ENCODE measurements around the gene LRRC4C. TPM values are rescaled to one million over a fixed set of nuclear protein-coding genes. Genes with fewer than 3 reads are reported as not detected.
"Not testable (repeated sequence)": the region's sequence is repeated elsewhere in the genome, so short reads cannot be mapped to it uniquely, and the experiment has no call there.

The LRRC4C gene
- total RNA-seq, 1 donor from 2014 or later, result not detected

DNA sequence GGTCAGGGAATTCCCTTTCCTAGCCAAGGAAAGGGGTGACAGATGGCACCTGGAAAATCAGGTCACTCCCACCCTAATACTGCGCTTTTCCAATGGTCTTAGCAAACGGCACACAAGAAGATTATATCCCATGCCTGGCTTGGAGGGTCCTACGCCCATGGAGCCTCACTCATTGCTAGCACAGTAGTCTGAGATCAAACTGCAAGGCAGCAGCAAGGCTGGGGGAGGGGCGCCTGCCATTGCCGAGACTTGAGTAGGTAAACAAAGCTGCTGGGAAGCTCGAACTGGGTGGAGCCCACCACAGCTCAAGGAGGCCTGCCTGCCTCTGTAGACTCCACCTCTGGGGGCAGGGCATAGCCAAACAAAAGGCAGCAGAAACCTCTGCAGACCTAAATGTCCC is 548.7 kb downstream of the LRRC4C start:
- DNase-seq (ENCODE audit: extremely low read depth, low read depth, low spot score), result not testable (repeated sequence)

DNA sequence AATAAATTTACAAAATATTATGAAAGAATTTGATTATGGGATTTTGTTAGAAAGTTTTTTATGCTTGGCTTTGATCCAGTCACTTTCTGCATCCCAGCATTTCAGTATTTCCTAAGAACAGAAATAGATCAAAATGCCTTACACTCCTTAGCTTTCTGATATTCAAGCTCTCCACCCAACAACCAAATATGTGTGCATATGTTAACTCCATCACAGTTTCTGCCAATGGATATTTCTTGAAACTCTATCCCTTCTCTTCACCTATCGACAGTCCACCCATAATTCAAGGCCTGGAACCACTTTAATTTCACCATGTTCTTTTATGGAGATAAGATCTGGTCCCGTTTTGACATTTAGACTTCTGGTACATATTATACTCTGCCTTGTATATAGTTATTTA is 565.0 kb downstream of the LRRC4C start:
- DNase-seq (ENCODE audit: extremely low read depth, low read depth, low spot score), result no peak

GRCh38 chr11:40885250-40885954 is 574.0 kb downstream of the LRRC4C start:
- no peak for DNase-seq (ENCODE audit: extremely low read depth, low read depth, low spot score)

DNA sequence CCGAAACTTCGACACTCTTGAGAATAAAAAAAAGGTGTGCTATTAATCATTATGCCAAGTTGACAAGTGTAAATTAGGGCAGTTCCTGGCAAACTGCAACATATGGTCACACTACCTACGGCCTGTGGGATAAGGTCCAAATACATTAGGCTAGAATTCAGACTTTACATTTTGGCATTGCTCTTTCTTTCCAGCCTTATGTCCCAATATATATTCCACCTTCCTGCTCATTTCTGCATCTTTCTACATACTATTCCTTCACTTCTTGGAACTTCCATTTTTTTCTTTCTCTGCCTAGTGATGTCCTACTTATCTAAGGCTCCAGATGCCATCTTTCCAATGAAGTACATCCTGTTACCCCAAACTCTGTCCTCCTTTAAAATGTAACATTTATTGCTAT is 577.2 kb downstream of the LRRC4C start:
- DNase-seq (ENCODE audit: extremely low read depth, low read depth, low spot score), result no peak

GRCh38 chr11:40879911-40880310 is 579.5 kb downstream of the LRRC4C start:
- no peak for DNase-seq (ENCODE audit: extremely low read depth, low read depth, low spot score)

- no peak for DNase-seq (ENCODE audit: extremely low read depth, low read depth, low spot score)
Measured at GRCh38 chr11:40877981-40878380, 581.5 kb downstream of the LRRC4C start.

DNA sequence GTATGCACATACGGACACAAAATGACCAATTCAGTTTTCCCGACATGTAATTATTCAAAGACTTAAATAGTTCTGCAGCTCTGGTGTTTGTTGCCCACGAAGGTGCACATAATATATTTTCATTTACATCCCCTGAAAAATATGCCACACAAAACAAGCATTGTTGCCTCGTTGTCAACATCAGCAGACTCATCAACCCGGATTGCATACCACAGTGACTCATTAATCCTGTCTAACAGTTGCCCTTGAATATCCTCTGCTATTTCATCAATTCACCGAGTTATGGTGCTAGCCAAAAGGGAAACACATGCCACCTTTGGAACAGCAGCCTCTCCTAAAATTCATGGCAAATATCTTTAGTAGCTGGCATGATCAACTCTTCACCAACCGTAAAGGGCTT is 582.2 kb downstream of the LRRC4C start:
- DNase-seq (ENCODE audit: extremely low read depth, low read depth, low spot score), result no peak

DNA sequence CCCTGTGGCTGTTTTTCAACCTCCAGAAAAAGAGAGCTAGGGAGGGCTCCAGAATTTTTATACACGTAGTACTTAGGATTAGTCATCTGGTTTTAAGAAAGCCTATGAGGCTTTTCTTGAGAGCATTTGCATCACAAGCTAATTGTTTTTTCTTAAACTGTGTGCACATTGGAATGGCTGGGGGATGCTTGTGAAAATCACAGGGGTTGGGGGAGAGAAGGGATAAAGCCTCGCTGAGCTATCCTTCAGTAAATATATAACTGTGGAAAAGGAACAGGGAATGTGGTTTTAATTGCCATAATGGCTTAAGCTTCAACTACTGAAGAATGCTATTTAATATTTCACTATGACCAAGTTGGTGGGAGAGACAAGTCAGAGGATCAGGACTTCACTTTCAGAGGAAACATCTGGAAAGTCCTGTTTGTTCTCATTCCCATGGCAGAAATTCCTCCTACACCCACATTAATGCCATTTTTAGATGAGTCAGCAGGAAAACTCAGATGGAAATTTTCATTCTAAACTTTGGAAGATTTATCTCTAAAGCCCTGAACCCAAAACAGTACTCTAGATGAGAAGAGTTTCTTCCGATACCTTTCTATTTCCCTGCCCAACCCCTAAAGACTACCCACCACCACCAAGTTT is 591.3 kb downstream of the LRRC4C start:
- no peak for DNase-seq (ENCODE audit: extremely low read depth, low read depth, low spot score)

DNA sequence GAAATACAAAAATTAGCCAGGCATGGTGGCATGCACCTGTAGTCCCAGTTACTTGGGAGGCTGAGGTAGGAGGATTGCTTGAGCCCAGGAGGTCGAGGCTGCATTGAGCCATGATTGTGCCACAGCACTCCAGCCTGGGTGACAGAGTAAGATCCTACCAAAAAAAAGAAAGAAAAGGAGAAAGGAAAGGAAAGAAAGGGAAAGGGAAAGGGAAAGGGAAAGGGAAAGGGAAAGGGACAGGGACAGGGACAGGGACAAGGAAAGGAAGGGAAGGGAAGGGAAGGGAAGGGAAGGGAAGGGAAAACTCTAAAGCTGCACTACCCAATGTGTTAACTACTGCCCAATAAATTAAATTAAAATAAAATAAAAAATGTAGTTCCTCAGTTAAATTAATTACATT is 601.7 kb downstream of the LRRC4C start:
- not testable (repeated sequence) for DNase-seq (ENCODE audit: extremely low read depth, low read depth, low spot score)

- DNase-seq (ENCODE audit: extremely low read depth, low read depth, low spot score), result no peak
Measured at GRCh38 chr11:40842750-40843339, 616.6 kb downstream of the LRRC4C start.

GRCh38 chr11:40841231-40841630 is 618.2 kb downstream of the LRRC4C start:
- no peak for DNase-seq (ENCODE audit: extremely low read depth, low read depth, low spot score)

DNA sequence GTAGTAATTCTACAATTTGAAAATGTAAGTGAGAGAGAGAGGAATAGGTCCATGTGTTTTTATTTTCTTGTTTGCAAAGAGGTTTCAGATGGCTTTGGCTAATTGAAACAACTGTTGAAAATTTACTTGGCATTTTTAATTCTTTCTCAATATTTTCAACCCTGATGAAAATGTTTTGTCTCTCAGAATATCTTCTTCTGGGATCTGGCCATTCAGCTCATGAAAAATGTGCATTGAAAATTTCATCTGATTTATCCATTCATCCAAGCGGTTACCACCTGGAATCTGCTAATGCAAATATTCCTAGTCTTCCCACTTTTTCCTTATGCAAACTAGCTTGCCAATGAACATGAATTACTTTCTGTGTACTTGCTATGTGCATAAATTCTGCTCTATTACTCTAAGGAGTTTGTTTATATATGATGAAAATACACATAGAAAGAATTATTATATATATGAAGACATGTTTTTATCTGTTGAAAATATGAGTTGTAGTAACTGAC is 621.2 kb downstream of the LRRC4C start:
- no peak for DNase-seq (ENCODE audit: extremely low read depth, low read depth, low spot score)

DNA sequence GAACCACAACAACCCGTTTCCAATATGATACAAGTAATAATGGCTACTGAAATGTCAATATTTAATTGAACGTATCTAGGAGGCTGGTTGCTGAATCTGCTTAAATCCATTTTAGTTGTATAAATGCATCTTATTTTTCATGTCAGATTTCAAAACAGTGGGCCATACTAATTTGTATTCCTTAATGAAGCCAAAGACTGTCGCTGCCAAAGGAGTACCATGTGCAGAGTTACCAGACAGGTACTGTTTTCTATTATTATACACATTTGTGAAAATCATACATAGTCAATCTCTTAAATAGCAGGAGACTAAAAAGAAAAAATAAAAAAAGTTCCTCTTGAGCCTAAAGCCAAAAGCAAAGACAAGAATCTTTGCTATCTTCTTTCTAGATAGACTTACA is 632.3 kb downstream of the LRRC4C start:
- no peak for DNase-seq (ENCODE audit: extremely low read depth, low read depth, low spot score)

DNA sequence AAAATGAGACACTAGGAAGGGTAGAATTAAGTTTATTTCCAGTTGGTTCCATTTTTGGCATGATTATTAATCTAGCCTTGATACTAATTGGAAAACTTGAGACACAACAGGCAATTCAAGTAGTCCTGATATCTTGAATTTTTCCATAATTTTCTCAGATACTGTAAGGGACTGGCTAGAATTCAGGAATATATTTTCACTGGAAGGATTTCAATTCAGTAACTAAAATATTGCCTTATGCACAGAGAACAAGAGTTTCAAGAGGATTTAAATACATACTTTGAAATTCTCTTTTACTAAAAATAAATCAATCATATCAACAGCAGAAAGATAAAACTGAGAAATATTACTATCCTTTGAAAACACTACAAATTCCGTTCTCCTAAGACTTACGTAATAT is 632.9 kb downstream of the LRRC4C start:
- no peak for DNase-seq (ENCODE audit: extremely low read depth, low read depth, low spot score)

DNA sequence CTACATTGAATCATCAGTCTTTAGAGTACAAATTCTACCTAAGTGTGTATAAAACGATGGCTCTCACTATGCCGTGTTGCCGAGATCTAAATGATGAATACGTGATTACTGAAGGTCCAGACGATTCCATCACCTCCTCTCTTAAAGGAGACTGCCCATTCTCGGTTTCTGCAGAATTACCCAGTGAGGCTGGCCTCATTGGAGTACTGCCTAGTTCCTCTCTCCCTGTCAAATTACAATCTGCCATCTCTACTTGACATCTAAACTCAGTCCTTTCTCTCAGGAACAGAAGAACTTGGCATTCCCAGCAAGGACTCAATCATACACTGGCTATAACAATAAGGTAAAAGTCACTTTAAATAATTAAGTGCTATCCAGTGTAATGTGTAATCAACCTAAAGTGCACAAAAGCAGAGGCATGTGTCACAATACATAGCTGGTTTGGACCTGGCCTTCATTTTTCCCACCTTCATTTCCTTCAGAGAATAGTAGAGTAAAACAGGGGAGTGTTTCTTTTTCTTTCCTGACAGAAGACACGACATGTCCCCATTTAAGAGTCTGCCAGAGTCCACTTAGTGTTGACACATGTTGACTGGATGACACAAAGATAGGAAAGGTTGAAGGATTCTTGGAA is 634.1 kb downstream of the LRRC4C start:
- DNase-seq (ENCODE audit: extremely low read depth, low read depth, low spot score), result no peak

- no peak for DNase-seq (ENCODE audit: extremely low read depth, low read depth, low spot score)
Measured at GRCh38 chr11:40819230-40819629, 640.2 kb downstream of the LRRC4C start.

DNA sequence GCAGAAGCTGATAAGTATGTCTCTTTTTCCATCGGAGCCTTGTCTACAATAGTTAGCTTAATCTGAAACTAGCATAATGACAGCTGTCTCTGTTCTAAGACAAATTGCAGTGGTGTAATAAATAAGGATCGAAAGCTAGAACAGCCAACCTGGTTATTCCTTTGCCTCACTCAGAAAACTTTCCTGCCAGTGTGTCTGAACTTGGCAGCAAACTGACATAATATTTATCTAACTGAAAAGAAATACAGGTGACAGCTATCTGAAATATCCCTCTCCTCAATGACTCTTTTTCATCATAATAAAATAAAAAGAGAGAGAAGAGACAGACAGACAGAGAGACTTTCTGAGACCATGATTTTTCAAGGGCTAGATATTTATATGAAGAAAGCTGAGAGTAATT is 642.5 kb downstream of the LRRC4C start:
- DNase-seq (ENCODE audit: extremely low read depth, low read depth, low spot score), result no peak

DNA sequence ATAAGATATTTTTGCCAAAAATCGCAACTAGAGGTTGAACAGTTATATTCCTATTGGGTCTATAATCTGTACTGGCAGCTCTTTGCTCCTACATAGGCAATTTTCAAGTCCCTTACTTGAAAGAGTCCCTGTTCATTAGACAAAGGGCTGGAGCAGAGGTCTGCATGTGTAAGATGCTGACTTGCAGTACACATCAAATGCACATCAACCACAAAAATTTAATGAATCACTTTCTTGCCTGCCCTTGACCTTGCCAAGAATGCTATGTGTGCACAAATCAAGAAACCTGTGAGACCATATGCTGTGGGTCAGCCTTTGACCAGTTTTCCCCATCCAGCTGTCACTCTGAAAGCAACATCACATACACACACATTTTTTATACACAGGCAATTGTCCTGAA is 661.5 kb downstream of the LRRC4C start:
- DNase-seq (ENCODE audit: extremely low read depth, low read depth, low spot score), result no peak

DNA sequence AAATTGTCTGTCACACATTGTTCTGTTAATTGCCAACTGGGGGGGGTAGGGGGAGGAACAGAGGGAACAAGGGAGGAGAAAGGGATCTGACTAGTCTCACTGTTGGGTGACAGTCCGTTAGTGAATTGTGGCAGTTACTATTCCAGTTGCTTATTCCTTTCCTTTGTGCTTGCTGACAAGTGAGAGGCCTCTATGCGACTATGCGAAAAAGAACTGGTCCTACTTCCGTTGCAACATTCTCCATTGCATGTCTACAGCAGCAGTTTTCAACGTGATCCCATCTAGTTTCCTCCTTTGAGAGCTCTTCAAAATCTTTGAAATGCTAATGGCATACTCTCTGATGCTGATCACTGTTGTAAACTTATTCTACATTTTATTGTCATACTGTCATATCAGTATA is 672.2 kb downstream of the LRRC4C start:
- no peak for DNase-seq (ENCODE audit: extremely low read depth, low read depth, low spot score)

- no peak for DNase-seq (ENCODE audit: extremely low read depth, low read depth, low spot score)
Measured at GRCh38 chr11:40763046-40763445, 696.4 kb downstream of the LRRC4C start.

DNA sequence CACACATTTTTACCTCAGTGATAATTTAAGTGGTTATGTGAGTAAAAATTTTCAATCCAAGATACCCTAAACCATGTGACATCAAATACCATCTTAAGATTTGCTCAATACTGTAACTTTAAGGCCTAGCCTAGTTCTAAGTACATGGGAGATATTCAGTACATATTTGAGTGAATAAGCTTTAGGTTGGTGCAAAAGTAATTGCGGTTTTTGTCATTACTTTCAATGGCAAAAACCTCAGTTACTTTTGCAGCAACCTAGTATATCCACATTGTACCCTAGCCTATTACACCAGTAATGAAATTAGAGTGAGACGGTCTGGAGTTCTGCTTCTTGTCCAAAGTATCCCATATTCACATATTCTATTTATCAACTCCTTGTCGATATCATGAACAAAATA is 700.1 kb downstream of the LRRC4C start:
- no peak for DNase-seq (ENCODE audit: extremely low read depth, low read depth, low spot score)

DNA sequence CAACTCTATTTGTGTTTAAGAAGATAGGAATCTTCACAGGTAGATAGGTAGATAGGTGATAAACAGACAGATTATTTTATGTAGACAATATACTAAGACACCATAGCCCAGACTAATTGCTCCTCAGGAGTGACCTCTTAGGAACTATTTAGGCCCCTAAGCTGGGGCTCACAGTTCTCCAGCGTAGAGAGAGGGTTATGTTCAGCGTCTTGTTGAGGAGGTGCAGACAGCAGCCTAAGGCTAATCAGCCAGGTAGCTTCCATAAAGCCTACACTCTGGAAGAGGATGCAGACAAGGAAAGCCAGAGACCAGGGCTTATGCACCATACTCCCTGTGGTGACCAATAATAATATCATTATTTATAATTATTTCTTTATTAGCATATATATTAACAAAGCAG is 705.2 kb downstream of the LRRC4C start:
- no peak for DNase-seq (ENCODE audit: extremely low read depth, low read depth, low spot score)

Data from glomerular endothelial cell (primary cell).